AG04449 (cell line): ENCODE measurements around the gene HSD17B7.

ENCODE experiments used
- CTCF ChIA-PET: fragments of 350-600 bp; formaldehyde crosslinking; extraction: SDS; loops from one replicate; lab custom pipeline; 2021; ENCODE audit warnings: antibody characterized with exemption; lab: Yijun Ruan, JAX
- POLR2A ChIA-PET: fragments of 400-600, 350-600 bp; formaldehyde crosslinking; extraction: SDS; loops from one replicate; lab custom pipeline; 2020; ENCODE audit warnings: antibody characterized with exemption, inconsistent platforms; lab: Yijun Ruan, JAX
- DNase-seq: peaks from one replicate; pipeline ENCODE4 v3.0.0-alpha.2; 2010; ENCODE audit warnings: low read depth, low spot score
- H3K4me3 ChIP-seq: 2 replicates; pipeline ENCODE4 v1.5.1; 2011; ENCODE audit warnings: low read depth, mild to moderate bottlenecking, control low read depth, low read length
- TF ChIP-seq, protein P1 (sequence below): IDR thresholded peaks from one replicate; pipeline ENCODE4 v1.5.1; 2011; ENCODE audit warnings: mild to moderate bottlenecking, moderate library complexity, low read length, control low read depth, inconsistent platforms; ENCODE audit not compliant: insufficient read depth; ENCODE audit errors: missing control alignments

The HSD17B7 gene

DNA sequence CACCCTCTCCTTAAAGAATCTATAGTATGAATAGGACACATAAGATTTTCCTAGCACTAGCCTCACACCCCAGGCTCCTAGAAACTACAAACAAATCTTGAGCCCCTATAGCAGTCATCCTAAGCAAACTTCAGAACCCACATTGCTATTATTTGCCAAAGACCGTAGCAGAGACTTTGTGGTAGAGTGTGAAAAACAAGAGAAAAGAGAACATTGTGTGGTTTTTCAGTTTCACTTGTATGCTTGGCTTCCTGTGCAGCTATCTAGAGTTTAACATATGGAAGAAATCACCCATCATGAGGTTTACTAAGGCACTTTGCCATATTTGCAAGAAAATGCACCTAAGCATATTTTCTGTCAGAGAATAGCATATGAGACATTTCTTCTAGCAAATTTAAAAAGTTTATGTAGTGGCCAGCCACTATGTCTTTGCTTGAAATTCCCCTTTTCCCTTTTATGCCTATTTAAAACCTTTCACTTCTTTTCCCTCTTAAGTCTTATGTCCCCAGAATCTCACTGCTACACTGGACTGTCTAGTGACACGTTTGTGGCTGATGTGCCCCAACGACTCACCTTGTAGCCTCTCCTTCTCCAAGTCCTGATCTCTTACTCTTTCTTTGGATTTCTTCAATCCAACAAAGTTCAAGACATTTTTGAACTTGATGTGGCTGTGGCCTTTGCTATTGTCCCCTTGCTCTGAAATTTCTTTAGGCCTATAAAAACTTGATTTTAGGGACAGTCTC, 44.8 kb downstream of the HSD17B7 start:
- TF ChIP-seq, protein P1, sequence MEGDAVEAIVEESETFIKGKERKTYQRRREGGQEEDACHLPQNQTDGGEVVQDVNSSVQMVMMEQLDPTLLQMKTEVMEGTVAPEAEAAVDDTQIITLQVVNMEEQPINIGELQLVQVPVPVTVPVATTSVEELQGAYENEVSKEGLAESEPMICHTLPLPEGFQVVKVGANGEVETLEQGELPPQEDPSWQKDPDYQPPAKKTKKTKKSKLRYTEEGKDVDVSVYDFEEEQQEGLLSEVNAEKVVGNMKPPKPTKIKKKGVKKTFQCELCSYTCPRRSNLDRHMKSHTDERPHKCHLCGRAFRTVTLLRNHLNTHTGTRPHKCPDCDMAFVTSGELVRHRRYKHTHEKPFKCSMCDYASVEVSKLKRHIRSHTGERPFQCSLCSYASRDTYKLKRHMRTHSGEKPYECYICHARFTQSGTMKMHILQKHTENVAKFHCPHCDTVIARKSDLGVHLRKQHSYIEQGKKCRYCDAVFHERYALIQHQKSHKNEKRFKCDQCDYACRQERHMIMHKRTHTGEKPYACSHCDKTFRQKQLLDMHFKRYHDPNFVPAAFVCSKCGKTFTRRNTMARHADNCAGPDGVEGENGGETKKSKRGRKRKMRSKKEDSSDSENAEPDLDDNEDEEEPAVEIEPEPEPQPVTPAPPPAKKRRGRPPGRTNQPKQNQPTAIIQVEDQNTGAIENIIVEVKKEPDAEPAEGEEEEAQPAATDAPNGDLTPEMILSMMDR: no peak
- H3K4me3 ChIP-seq: no peak overlapping the region
- ChIA-PET POLR2A (no interaction called here), CTCF (interaction anchor here (0.7 to 7.8 kb wide), 3 partner anchors 13 to 779 kb away, joined by 3 to 59 read pairs (median 3); no protein-coding TSS in a partner anchor)
- no peak for DNase-seq

DNA sequence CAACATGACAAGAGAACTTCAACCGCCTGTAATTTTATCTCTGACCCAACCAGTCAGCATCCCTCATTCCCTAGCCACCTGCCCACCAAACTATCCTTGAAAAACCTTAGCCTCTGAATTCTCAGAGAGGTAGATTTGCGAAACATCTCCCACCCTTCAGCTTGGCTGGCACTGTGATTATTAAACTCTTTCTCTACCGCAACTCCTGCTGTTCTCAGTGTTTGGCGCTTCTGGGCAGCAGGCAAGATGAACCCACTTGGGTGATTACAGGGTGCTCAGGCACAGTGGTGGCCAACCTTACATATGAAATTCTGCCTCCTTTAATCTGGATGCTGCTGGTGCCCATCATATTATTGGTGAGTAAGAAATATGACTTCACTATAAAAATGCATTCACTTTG, 48.4 kb downstream of the HSD17B7 start:
- ChIA-PET POLR2A (no interaction called here), CTCF (interaction anchor here (7.8 kb wide), 1 partner anchor 9 kb away, joined by 59 read pairs; no protein-coding TSS in a partner anchor)
- H3K4me3 ChIP-seq: no peak overlapping the region
- no peak for DNase-seq
- TF ChIP-seq, protein P1: no peak

DNA sequence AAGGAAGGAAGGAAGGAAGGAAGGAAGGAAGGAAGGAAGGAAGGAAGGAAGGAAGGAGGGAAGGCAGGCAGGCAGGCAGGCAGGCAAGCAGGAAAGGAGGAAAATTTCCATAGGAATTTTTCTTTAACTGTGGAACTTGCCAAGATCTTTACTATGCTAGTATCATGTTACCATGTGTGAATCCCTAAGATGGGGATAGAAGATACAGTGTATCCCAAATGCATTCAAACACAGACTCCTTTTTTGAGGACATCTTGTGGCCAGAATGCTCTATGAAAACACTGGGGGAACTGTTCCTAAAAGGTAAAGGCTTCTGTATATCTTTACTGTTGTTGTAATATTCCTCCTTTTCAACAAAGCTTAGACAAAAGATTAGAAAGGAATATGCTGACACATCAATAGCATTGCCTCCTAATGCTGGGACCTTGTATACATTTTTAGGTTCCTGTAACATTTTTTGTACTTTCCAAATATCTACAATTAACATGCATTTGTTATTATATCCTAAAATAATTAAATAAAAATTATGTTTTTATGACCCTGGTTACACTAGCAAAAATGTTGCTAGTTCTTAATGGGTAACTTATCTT, 49.8 kb downstream of the HSD17B7 start:
- POLR2A ChIA-PET: no interaction called here
- H3K4me3 ChIP-seq: no peak overlapping the region

DNA sequence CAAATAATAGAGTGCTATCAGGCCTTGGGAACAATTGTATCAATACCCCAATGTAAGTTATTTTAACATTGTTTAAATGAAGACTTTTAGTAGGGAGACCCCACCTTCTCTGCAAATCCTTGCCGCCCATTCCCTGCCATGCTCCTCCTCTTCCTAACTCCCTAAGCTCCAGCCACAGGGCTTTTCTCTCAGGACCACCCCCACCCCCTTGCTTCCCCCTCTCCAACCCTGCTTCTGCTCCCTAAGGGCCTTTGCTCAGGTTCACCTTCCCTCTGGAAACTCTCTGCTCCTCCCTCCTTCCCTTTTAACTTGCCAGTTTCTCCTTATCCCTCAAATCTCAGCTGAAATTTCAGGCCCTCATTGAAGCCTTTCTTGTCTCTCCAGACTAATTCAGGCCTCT, 53.7 kb downstream of the HSD17B7 start:
- CTCF ChIA-PET: interaction anchor here (0.7 to 2.9 kb wide), 5 partner anchors 10 to 472 kb away, joined by 3 to 22 read pairs (median 3); no protein-coding TSS in a partner anchor
- no peak overlapping the region for H3K4me3 ChIP-seq
- POLR2A ChIA-PET: no interaction called here
- no peak for DNase-seq
- TF ChIP-seq, protein P1: no peak

More for the DNA sequence above, 49.8 kb downstream of the HSD17B7 start:
- CTCF ChIA-PET: interaction anchor here (0.8 to 1.1 kb wide), 3 partner anchors 13 to 336 kb away, joined by 3 to 5 read pairs (median 4); no protein-coding TSS in a partner anchor
- no peak for DNase-seq
- TF ChIP-seq, protein P1: no peak

DNA sequence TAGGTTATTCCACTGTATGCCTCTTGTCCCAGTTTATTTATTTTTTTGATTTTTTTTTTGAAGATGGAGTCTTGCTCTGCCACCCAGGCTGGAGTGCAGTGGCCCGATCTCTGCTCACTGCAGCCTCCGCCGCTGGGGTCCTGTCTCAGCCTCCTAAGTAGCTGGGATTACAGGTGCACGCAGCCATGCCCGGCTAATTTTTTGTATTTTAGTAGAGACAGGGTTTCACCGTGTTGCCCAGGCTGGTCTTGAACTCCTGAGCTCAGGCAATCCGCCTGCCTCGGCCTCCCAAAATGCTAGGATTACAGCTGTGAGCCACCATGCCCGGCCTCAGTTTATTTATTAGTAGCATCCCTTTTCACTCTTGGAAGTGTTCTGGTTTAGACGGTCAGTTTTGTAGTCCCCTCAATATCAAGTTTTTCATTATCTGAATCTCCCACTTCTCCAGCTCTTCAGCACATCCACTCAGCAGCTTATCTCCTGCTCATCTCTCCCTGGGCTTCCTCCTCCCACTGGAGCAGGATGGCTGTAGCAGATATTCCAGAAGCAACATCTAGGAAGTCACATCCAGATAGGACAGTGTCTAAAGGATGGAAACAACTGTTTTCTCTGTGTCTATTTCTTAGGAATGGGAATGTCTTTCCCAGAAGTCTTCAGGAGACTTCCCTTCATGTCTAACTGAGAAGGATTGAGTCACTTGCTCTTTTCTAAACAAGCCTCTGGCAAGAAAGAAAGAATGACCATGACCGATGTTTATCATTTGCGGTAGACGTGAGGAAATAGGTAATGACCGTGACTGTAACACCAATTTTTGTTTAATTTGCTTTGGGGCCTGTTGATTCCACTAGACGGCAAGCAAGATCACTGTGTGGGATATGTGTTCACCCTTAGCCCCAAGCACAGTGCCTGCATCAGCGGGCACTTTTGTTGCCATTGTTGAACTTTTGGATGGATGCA, 56.0 kb downstream of the HSD17B7 start:
- H3K4me3 ChIP-seq: no peak overlapping the region
- no peak for DNase-seq
- POLR2A ChIA-PET: no interaction called here
- TF ChIP-seq, protein P1: no peak
- CTCF ChIA-PET: interaction anchor here (0.6 to 5.3 kb wide), 22 partner anchors 8 to 489 kb away, joined by 3 to 92 read pairs (median 5); partner anchors contain the start of genes CCDC190, NUF2 and RGS4
